Measurements from ENCODE around the gene MCRIP1. TPM values are rescaled to one million over a fixed set of nuclear protein-coding genes. Genes with fewer than 3 reads are reported as not detected.
A peak's percentile ranks its signal among the peaks of the same experiment; 100 is the strongest.

The MCRIP1 gene
- total RNA-seq, 1 experiment from 2014 or later: 59.7 TPM

- Histone ChIP-seq H3K36me3 (ENCODE audit: control insufficient read depth, insufficient read depth, low read length) (0 out of 2 replicates have a peak, but pooled peaks cover 3% of the 10 kb centered on the region), H3K4me3 (ENCODE audit: low read depth, low read length) (no peak overlapping the region), H3K27me3 (replicated peaks; ENCODE audit: control insufficient read depth, insufficient read depth, low read length) (no peaks in the 10 kb centered on the region), H3K9me3 (no peaks in the 10 kb centered on the region), H3K4me1 (peaks cover 3% of the 10 kb centered on the region; the same call in 1 of the 2 replicates)
- Mint-ChIP-seq H3K36me3 (ENCODE audit: insufficient read depth, unreplicated experiment) (peaks cover 89% of the 10 kb centered on the region), H3K9me3 (ENCODE audit: unreplicated experiment) (no peaks in the 10 kb centered on the region), H3K27ac (ENCODE audit: unreplicated experiment) (no peak overlapping the region), H3K4me3 (ENCODE audit: unreplicated experiment) (no peak overlapping the region), H3K27me3 (ENCODE audit: insufficient read depth, unreplicated experiment) (no peaks in the 10 kb centered on the region), H3K4me1 (ENCODE audit: low read depth, unreplicated experiment) (no peaks in the 10 kb centered on the region)
- no TSS peak for BruUV-seq (replicated peaks)
- POLR2A ChIA-PET: no interaction called here
- intact Hi-C loops (cut with micrococcal nuclease; ENCODE audit: unreplicated experiment): no loop called here
- TF ChIP-seq CTCF (IDR thresholded peaks at IDR 0.05; ENCODE audit: insufficient read depth in 1 of 2, low read depth in 1 of 2, low read length in 1 of 2, severe bottlenecking in 1 of 2, unreplicated experiment in 1 of 2): no peak
- CTCF ChIA-PET: no interaction called here
- DNase-seq: no peak
Observed at GRCh38 chr17:81877569-81877968, 44.5 kb upstream of the MCRIP1 start.

- H3K9me3 ChIP-seq: no peaks in the 10 kb centered on the region
- intact Hi-C loops (cut with micrococcal nuclease; ENCODE audit: unreplicated experiment): loop anchor here (1.0 to 5.0 kb wide), 2 partner anchors 11 to 151 kb away; partner anchors contain the start of genes CENPX, LRRC45 and P4HB
- BruUV-seq (replicated peaks): TSS peak; percentile 63
- H3K36me3 ChIP-seq (ENCODE audit: control insufficient read depth, insufficient read depth, low read length): peaks cover 4% of the 10 kb centered on the region; the same call in 1 of the 2 replicates
- ChIA-PET CTCF (interaction anchor here (0.6 to 0.7 kb wide), 2 partner anchors 76 to 194 kb away, joined by 3 to 4 read pairs; no protein-coding TSS in a partner anchor), POLR2A (interaction anchor here (0.6 kb wide), 1 partner anchor 22 kb away, joined by 4 read pairs; no protein-coding TSS in a partner anchor)
- DNase-seq: peak; percentile 58 to 97
- peaks cover 43% of the 10 kb centered on the region for H3K4me1 ChIP-seq
- Mint-ChIP-seq H3K27ac (ENCODE audit: unreplicated experiment) (peak overlapping the region; percentile 87), H3K9me3 (ENCODE audit: unreplicated experiment) (no peaks in the 10 kb centered on the region), H3K4me3 (ENCODE audit: unreplicated experiment) (peak overlapping the region; percentile 78), H3K36me3 (ENCODE audit: insufficient read depth, unreplicated experiment) (peaks cover 87% of the 10 kb centered on the region), H3K4me1 (ENCODE audit: low read depth, unreplicated experiment) (peaks cover 16% of the 10 kb centered on the region), H3K27me3 (ENCODE audit: insufficient read depth, unreplicated experiment) (no peaks in the 10 kb centered on the region)
- peak; percentile 26 to 52 for TF ChIP-seq CTCF (IDR thresholded peaks at IDR 0.05; ENCODE audit: insufficient read depth in 1 of 2, low read depth in 1 of 2, low read length in 1 of 2, severe bottlenecking in 1 of 2, unreplicated experiment in 1 of 2)
- H3K27me3 ChIP-seq (replicated peaks; ENCODE audit: control insufficient read depth, insufficient read depth, low read length): no peaks in the 10 kb centered on the region
- H3K4me3 ChIP-seq (ENCODE audit: low read depth, low read length): peak overlapping the region; percentile 81
Observed at GRCh38 chr17:81871387-81872230, 38.5 kb upstream of the MCRIP1 start.

- Mint-ChIP-seq H3K27me3 (ENCODE audit: insufficient read depth, unreplicated experiment) (no peaks in the 10 kb centered on the region), H3K4me1 (ENCODE audit: low read depth, unreplicated experiment) (peaks cover 16% of the 10 kb centered on the region), H3K27ac (ENCODE audit: unreplicated experiment) (peak within 1 kb of the TSS; percentile 90), H3K4me3 (ENCODE audit: unreplicated experiment) (peak within 1 kb of the TSS; percentile 78), H3K36me3 (ENCODE audit: insufficient read depth, unreplicated experiment) (peaks cover 89% of the 10 kb centered on the region), H3K9me3 (ENCODE audit: unreplicated experiment) (no peaks in the 10 kb centered on the region)
- ChIA-PET CTCF (no interaction called here), POLR2A (interaction anchor here (0.6 to 1.1 kb wide), 2 partner anchors 10 to 21 kb away, joined by 4 read pairs; partner anchors contain the start of gene P4HB)
- H3K27me3 ChIP-seq (replicated peaks; ENCODE audit: control insufficient read depth, insufficient read depth, low read length): no peaks in the 10 kb centered on the region
- no TSS peak for BruUV-seq (replicated peaks)
- H3K4me1 ChIP-seq: peaks cover 49% of the 10 kb centered on the region
- intact Hi-C loops (cut with micrococcal nuclease; ENCODE audit: unreplicated experiment): loop anchor here (5.0 kb wide), 1 partner anchor 151 kb away; the partner anchor contains the start of genes CENPX and LRRC45
- TF ChIP-seq CTCF (IDR thresholded peaks at IDR 0.05; ENCODE audit: insufficient read depth in 1 of 2, low read depth in 1 of 2, low read length in 1 of 2, severe bottlenecking in 1 of 2, unreplicated experiment in 1 of 2): no peak
- H3K9me3 ChIP-seq: no peaks in the 10 kb centered on the region
- peak within 1 kb of the TSS; percentile 81 for H3K4me3 ChIP-seq (ENCODE audit: low read depth, low read length)
- DNase-seq: peak in 1 of 2 experiments; percentile 96
- H3K36me3 ChIP-seq (ENCODE audit: control insufficient read depth, insufficient read depth, low read length): peaks cover 4% of the 10 kb centered on the region; the same call in 1 of the 2 replicates
Observed at GRCh38 chr17:81870981-81871386, 37.9 kb upstream of the MCRIP1 start, which contains the start of gene ARHGDIA. ARHGDIA (minus strand) TSS chr17:81871337; CDS start chr17:81869930, 1,407 bp downstream.

Measured in Caco-2 (cell line).